CD4-positive, alpha-beta T cell (primary cell): Measurements from ENCODE around the gene COMP. TPM values are rescaled to one million over a fixed set of nuclear protein-coding genes. Genes with fewer than 3 reads are reported as not detected.

ENCODE experiments used
- ATAC-seq: fragments of 200-7000 bp; cut with Tn5 transposase; one replicate; pipeline ENCODE4 v1.10.0; 2022; ENCODE audit warnings: mild to moderate bottlenecking; ENCODE audit not compliant: poor library complexity
- CTCF ChIA-PET: fragments of 350-600 bp; sonication (Branson Sonifier 250); formaldehyde crosslinking; loops from one replicate; lab custom pipeline; 2021; ENCODE audit warnings: antibody characterized with exemption, inconsistent platforms; lab: Charles Lee
- POLR2A ChIA-PET: fragments of 350-600 bp; sonication (Branson Sonifier 250); formaldehyde crosslinking; loops from one replicate; lab custom pipeline; 2021; ENCODE audit warnings: antibody characterized with exemption, inconsistent platforms; lab: Charles Lee
- DNase-seq, 14 experiments: peaks; one replicate each; pipeline ENCODE4 v3.0.0-alpha.2; 2013 to 2020; ENCODE audit warnings: mixed read lengths in 2 of 14
- H3K27ac ChIP-seq, 2 donors: one replicate each; pipeline versions ENCODE4 v1.5.1 to v1.7.0; 2013; ENCODE audit warnings: low read length in 2 of 2, low read depth in 1 of 2, mild to moderate bottlenecking in 1 of 2
- H3K27me3 ChIP-seq, 2 experiments: 1 replicate in 1 of 2; 2 replicates in 1 of 2; pipeline versions ENCODE4 v1.6.1 to v1.7.0; 2013; ENCODE audit warnings: low read length in 2 of 2, control low read depth in 1 of 2, mild to moderate bottlenecking in 1 of 2, moderate library complexity in 1 of 2; ENCODE audit not compliant: insufficient read depth in 2 of 2, control insufficient read depth in 1 of 2
- H3K36me3 ChIP-seq: one replicate; pipeline ENCODE4 v1.6.1; 2013; ENCODE audit warnings: low read length, control low read depth; ENCODE audit not compliant: insufficient read depth
- H3K4me1 ChIP-seq: one replicate; pipeline ENCODE4 v1.6.1; 2013; ENCODE audit warnings: low read length, control low read depth; ENCODE audit not compliant: insufficient read depth
- H3K4me3 ChIP-seq: one replicate; pipeline ENCODE4 v1.5.1; 2013; ENCODE audit warnings: mild to moderate bottlenecking, low read length, moderate library complexity
- H3K9me3 ChIP-seq, 2 experiments: 1 replicate in 1 of 2; 2 replicates in 1 of 2; pipeline versions ENCODE4 v1.6.1 to v1.7.0; 2013; ENCODE audit warnings: low read length in 2 of 2, mild to moderate bottlenecking in 2 of 2, control low read depth in 1 of 2, moderate library complexity in 1 of 2; ENCODE audit not compliant: control insufficient read depth in 1 of 2, insufficient read depth in 1 of 2
- H3K27ac Mint-ChIP-seq: one replicate; pipeline ENCODE4 v1.8.0; 2020; ENCODE audit warnings: mixed read lengths
- H3K27me3 Mint-ChIP-seq: one replicate; pipeline ENCODE4 v1.8.0; 2021; ENCODE audit warnings: mixed read lengths
- H3K36me3 Mint-ChIP-seq: one replicate; pipeline ENCODE4 v1.8.0; 2021; ENCODE audit warnings: low read depth, mixed read lengths
- H3K4me1 Mint-ChIP-seq: one replicate; pipeline ENCODE4 v1.8.0; 2021; ENCODE audit warnings: low read depth, mixed read lengths
- H3K4me3 Mint-ChIP-seq: one replicate; pipeline ENCODE4 v1.8.0; 2020; ENCODE audit warnings: mild to moderate bottlenecking, mixed read lengths
- H3K9me3 Mint-ChIP-seq: one replicate; pipeline ENCODE4 v1.8.0; 2020; ENCODE audit warnings: mixed read lengths
- CTCF ChIP-seq: fragments of 200-600 bp; IDR thresholded peaks from one replicate; pipeline ENCODE4 v1.8.0; 2022; ENCODE audit warnings: antibody characterized with exemption, mild to moderate bottlenecking
- intact Hi-C, 2 experiments: fragments of 100-400 bp; cut with DNase I in 1 of 2; cut with micrococcal nuclease in 1 of 2; formaldehyde crosslinking; loops; one replicate each; pipeline versions ENCODE4 v1.15.1 to v1.9.0; 2023 to 2025; cut with DNase I, micrococcal nuclease
- total RNA-seq, 174 experiments: library from RNA in 2 of 174; stranded (reverse) in 2 of 174; gene quantifications; one replicate each; pipeline ENCODE4 v1.2.3 and lab custom pipeline; 2021 to 2026

Gene COMP
- total RNA-seq, 2 experiments from 2014 or later: not detected

- peaks cover 89% of the 10 kb centered on the region for H3K4me1 Mint-ChIP-seq
- CTCF ChIA-PET: no interaction called here
These were observed 48.6 kb upstream of the COMP start for GRCh38 chr19:18839465-18840287.

DNA sequence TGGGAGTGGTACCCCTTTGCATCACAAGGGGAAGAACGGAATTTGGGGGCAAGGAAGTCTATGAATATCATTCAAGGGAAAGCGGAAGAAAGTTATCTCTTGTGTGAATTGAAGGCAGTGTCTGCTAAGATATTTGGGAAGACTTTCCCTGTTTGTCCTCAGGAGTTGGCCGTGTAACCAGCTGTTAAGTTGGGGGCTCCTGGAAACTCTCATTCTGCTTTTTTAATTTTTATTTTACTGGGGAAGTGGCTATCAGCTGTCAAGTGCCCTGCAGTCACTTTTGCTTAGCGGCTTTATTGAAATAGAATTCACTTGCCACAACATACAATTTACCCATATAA, 43.5 kb upstream of the COMP start:
- H3K27ac Mint-ChIP-seq: peak overlapping the region; percentile 88

More at GRCh38 chr19:18839465-18840287, 48.6 kb upstream of the COMP start:
- Histone ChIP-seq H3K36me3 (peaks cover 28% of the 10 kb centered on the region), H3K4me3 (no peak overlapping the region), H3K27me3 (no peaks in the 10 kb centered on the region), H3K9me3 (no peaks in the 10 kb centered on the region), H3K27ac (peak overlapping the region in 1 of 2 donors; percentile 40), H3K4me1 (peaks cover 99% of the 10 kb centered on the region)
- POLR2A ChIA-PET: interaction anchor here (3.0 kb wide), 1 partner anchor 8 kb away, joined by 22 read pairs; the partner anchor contains the start of gene UPF1
- intact Hi-C loops: no loop called here
- TF ChIP-seq CTCF: no peak
- DNase-seq (no peak), ATAC-seq (no peak)
- Mint-ChIP-seq H3K36me3 (peaks cover 44% of the 10 kb centered on the region), H3K27me3 (no peaks in the 10 kb centered on the region), H3K9me3 (no peaks in the 10 kb centered on the region), H3K27ac (peak overlapping the region; percentile 80), H3K4me3 (no peak overlapping the region)

More for the DNA sequence above, 43.5 kb upstream of the COMP start:
- ATAC-seq (no peak), DNase-seq (no peak)
- Histone ChIP-seq H3K27ac (no peak overlapping the region), H3K27me3 (no peaks in the 10 kb centered on the region), H3K36me3 (peaks cover 28% of the 10 kb centered on the region), H3K9me3 (no peaks in the 10 kb centered on the region), H3K4me3 (no peak overlapping the region), H3K4me1 (peaks cover 73% of the 10 kb centered on the region)
- Mint-ChIP-seq H3K27me3 (no peaks in the 10 kb centered on the region), H3K4me1 (peaks cover 64% of the 10 kb centered on the region), H3K9me3 (no peaks in the 10 kb centered on the region), H3K4me3 (peak overlapping the region; percentile 89), H3K36me3 (peaks cover 59% of the 10 kb centered on the region)
- POLR2A ChIA-PET: interaction anchor here (1.4 kb wide), 1 partner anchor 9 kb away, joined by 3 read pairs; no protein-coding TSS in a partner anchor
- TF ChIP-seq CTCF: no peak
- CTCF ChIA-PET: interaction anchor here (1.1 kb wide), 1 partner anchor 10 kb away, joined by 3 read pairs; no protein-coding TSS in a partner anchor
- intact Hi-C loops: loop anchor here in 1 of 2 experiments (5.0 kb wide), 6 partner anchors 83 to 632 kb away; partner anchors contain the start of genes COPE, DDX49, ELL and KLHL26
